Breast epithelium (tissue), 4 donors: ENCODE data around the gene TRMT61A. TPM values are rescaled to one million over a fixed set of nuclear protein-coding genes. Genes with fewer than 3 reads are reported as not detected.
A peak's percentile ranks its signal among the peaks of the same experiment; 100 is the strongest.

Source experiments
- DNase-seq, 2 donors: peaks; one replicate each; pipeline ENCODE4 v3.0.0-alpha.2; 2019; ENCODE audit warnings: low spot score in 2 of 2
- H3K27ac ChIP-seq, 2 donors: fragments of 200-600 bp; sonication (generic) in 1 of 2; one replicate each; pipeline ENCODE4 v1.5.1; 2016 to 2019; ENCODE audit warnings: mild to moderate bottlenecking in 1 of 2
- H3K27me3 ChIP-seq, 2 donors: fragments of 200-600 bp; sonication (generic) in 1 of 2; one replicate each; pipeline versions ENCODE4 v1.5.1 to v1.6.0; 2017 to 2019; ENCODE audit warnings: control low read depth in 1 of 2, mild to moderate bottlenecking in 1 of 2
- H3K36me3 ChIP-seq: fragments of 200-600 bp; one replicate; pipeline ENCODE4 v1.5.1; 2019
- H3K4me1 ChIP-seq, 2 donors: fragments of 200-600 bp; sonication (generic); one replicate each; pipeline ENCODE4 v1.5.1; 2016 to 2019; ENCODE audit warnings: control low read depth in 1 of 2
- H3K4me3 ChIP-seq, 3 donors: fragments of 200-600 bp; sonication (generic); 1 replicate in 2 of 3; 2 replicates in 1 of 3; pipeline ENCODE4 v1.5.1; 2016 to 2019; ENCODE audit warnings: mild to moderate bottlenecking in 3 of 3, moderate library complexity in 2 of 3
- H3K9me3 ChIP-seq, 2 donors: fragments of 200-600 bp; sonication (generic) in 1 of 2; one replicate each; pipeline ENCODE4 v1.5.1; 2016 to 2019; ENCODE audit warnings: control low read depth in 1 of 2
- POLR2A ChIP-seq: fragments of 450-650 bp; IDR thresholded peaks from one replicate; pipeline ENCODE4 v1.6.1; 2016; ENCODE audit warnings: antibody characterized with exemption, mild to moderate bottlenecking, moderate library complexity
- POLR2AphosphoS5 ChIP-seq, 3 donors: sonication (generic); formaldehyde crosslinking; IDR thresholded peaks; one replicate each; pipeline ENCODE4 v1.6.1; 2017; ENCODE audit warnings: antibody characterized with exemption in 3 of 3
- intact Hi-C: fragments of 100-400 bp; cut with DNase I; formaldehyde crosslinking; loops from one replicate; pipeline ENCODE4 v1.15.1; 2023; ENCODE audit warnings: low total_unique reads
- total RNA-seq, 3 donors: library from RNA; depleted of rRNA; stranded (reverse); fragments of >200 nt; gene quantifications; one replicate each; pipeline ENCODE4 v1.1.0, GENCODE V29; 2016
- TF ChIP-seq, protein P1 (sequence below), 3 donors: fragments of 450-650 bp; IDR thresholded peaks; one replicate each; pipeline ENCODE4 v1.5.1; 2016 to 2017; ENCODE audit warnings: antibody characterized with exemption in 3 of 3, mild to moderate bottlenecking in 3 of 3, moderate library complexity in 3 of 3

The TRMT61A gene
- total RNA-seq, 3 donors from 2014 or later: 10.7 to 17.7 (median 11.3) TPM

DNA sequence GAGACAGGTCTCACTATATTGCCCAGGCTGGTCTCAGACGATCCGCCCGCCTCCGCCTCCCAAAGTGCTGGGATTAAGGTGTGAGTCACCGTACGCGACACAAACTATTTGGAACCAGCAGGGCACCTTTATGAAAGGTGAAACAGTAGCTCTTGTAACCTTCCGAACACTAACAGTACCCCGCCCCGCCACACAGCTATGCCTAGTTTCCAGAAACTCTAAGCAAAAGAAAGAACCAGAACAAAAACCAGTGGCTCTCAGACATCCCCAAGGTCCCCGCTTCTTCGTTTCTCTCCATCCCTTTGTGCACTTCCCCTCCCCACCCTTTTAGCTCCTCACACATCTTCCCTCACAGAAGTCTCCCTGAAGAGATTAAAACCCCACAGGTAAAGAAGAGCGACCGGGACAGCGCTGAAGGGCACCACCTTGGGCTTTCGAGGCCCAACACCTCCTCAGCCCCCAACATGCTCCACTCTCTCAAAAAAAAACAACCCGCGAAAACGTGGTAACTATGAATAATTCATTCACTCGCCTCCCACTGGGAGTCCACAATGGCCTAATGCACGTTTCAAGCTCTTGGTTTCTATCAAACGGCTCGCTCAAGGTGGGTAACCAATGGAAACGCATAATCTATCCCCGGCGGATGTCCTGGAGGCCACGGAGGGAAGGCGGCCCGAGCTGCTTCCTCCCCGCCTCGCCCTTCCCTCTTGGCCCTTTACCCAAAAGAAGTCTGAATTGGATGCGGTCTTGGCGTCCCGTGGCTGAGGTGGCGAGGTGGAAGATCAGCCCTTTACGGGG is 32.6 kb downstream of the TRMT61A start:
- Histone ChIP-seq H3K36me3 (no peaks in the 10 kb centered on the region), H3K4me1 (peaks cover 4 to 13% of the 10 kb centered on the region in 2 donors), H3K9me3 (no peaks in the 10 kb centered on the region), H3K4me3 (peak overlapping the region; percentile 95 to 99 (median 97)), H3K27ac (peak overlapping the region; percentile 97 to 99), H3K27me3 (no peaks in the 10 kb centered on the region)
- TF ChIP-seq POLR2A (no peak), POLR2AphosphoS5 (IDR thresholded peaks at IDR 0.05) (peak in 1 of 3 donors; percentile 13)
- TF ChIP-seq, protein P1, sequence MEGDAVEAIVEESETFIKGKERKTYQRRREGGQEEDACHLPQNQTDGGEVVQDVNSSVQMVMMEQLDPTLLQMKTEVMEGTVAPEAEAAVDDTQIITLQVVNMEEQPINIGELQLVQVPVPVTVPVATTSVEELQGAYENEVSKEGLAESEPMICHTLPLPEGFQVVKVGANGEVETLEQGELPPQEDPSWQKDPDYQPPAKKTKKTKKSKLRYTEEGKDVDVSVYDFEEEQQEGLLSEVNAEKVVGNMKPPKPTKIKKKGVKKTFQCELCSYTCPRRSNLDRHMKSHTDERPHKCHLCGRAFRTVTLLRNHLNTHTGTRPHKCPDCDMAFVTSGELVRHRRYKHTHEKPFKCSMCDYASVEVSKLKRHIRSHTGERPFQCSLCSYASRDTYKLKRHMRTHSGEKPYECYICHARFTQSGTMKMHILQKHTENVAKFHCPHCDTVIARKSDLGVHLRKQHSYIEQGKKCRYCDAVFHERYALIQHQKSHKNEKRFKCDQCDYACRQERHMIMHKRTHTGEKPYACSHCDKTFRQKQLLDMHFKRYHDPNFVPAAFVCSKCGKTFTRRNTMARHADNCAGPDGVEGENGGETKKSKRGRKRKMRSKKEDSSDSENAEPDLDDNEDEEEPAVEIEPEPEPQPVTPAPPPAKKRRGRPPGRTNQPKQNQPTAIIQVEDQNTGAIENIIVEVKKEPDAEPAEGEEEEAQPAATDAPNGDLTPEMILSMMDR (IDR thresholded peaks at IDR 0.05): no peak
- intact Hi-C loops: no loop called here
- no peak for DNase-seq

DNA sequence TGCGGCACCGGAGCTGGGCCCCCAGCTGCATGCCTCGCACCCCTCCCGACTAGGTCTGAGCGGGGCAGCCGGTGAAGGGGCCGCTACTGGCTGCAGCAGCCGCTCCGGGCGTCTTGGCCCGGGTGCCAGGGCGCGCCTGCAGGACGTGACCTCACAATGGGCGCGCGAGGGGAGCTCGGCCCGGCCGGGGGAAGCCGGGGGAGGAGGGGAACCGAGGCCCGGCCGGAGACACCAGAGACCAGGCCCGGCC is 33.1 kb downstream of the TRMT61A start:
- intact Hi-C loops: no loop called here
- DNase-seq: no peak
- no peaks in the 10 kb centered on the region for H3K27me3 ChIP-seq
- H3K27ac ChIP-seq: peak overlapping the region; percentile 97 to 99
- H3K4me3 ChIP-seq: peak overlapping the region; percentile 95 to 99 (median 97)
- TF ChIP-seq, protein P1 (IDR thresholded peaks at IDR 0.05): no peak
- no peak for TF ChIP-seq POLR2A
- H3K9me3 ChIP-seq: no peaks in the 10 kb centered on the region
- H3K4me1 ChIP-seq: peaks cover 4 to 13% of the 10 kb centered on the region in 2 donors
- H3K36me3 ChIP-seq: no peaks in the 10 kb centered on the region

DNA sequence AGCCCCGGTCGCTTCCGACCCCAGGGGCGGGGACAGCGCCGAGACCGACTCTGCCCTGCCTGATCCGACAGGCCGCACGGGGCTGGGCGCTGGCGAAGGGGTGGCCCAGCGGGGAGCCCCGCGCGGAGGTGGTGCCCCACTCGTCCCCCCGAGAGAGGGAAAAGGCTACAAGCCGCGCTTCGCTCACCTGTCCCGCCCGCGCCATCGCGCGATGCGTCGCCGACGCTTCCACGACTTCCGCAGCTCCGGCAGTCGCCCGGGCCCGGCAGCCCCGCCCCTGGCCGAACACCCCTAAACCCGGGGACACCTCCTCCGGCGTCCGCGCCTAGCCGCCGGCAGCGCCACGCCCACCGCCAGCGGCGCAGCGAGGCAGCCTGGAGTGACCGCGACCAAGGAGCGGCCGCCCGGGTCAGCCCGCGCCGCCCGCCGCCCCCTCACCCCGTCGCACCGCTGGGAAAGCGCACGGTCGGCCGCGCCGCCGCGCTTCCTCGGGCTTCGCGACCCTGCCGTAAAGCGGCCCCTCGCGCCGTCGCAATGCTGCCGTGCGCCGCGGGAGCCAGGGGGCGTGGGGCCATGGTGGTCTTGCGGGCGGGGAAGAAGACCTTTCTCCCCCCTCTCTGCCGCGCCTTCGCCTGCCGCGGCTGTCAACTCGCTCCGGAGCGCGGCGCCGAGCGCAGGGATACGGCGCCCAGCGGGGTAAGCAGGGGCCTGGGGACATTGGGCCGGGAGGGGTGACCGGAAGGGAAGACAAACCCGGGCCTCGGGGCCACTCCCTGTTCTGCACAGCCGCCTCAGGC is 33.6 kb downstream of the TRMT61A start, which contains the start of the genes BAG5 and COA8:
Gene BAG5, minus strand, starts transcription at position 229 of the 797 bp plus-strand sequence. CDS start 1,493 bp downstream, outside the sequence.
Gene COA8, plus strand, starts transcription at position 532 of the 797 bp plus-strand sequence. Its CDS starts 42 bp downstream, at position 574.
- H3K4me3 ChIP-seq: peak within 1 kb of the TSS; percentile 95 to 99 (median 97)
- H3K27me3 ChIP-seq: no peaks in the 10 kb centered on the region
- intact Hi-C loops: no loop called here
- no peaks in the 10 kb centered on the region for H3K36me3 ChIP-seq
- TF ChIP-seq, protein P1 (IDR thresholded peaks at IDR 0.05): peak in 1 of 3 donors; percentile 30
- TF ChIP-seq POLR2A: peak; percentile 57
- TF ChIP-seq POLR2AphosphoS5 (IDR thresholded peaks at IDR 0.05): peak; percentile 66 to 83 (median 67)
- peaks cover 4 to 13% of the 10 kb centered on the region in 2 donors for H3K4me1 ChIP-seq
- H3K27ac ChIP-seq: peak within 1 kb of the TSS; percentile 97 to 99
- H3K9me3 ChIP-seq: no peaks in the 10 kb centered on the region
- DNase-seq: peak in 1 of 2 donors; percentile 63

- H3K4me1 ChIP-seq: peaks cover 4 to 13% of the 10 kb centered on the region in 2 donors
Measured at GRCh38 chr14:103563226-103563620, 34.2 kb downstream of the TRMT61A start.

More at GRCh38 chr14:103563226-103563620, 34.2 kb downstream of the TRMT61A start:
- Histone ChIP-seq H3K36me3 (no peaks in the 10 kb centered on the region), H3K27me3 (no peaks in the 10 kb centered on the region), H3K9me3 (no peaks in the 10 kb centered on the region), H3K4me3 (peak overlapping the region; percentile 95 to 99 (median 97)), H3K27ac (peak overlapping the region; percentile 97 to 99)
- TF ChIP-seq POLR2AphosphoS5 (IDR thresholded peaks at IDR 0.05) (no peak), POLR2A (no peak)
- TF ChIP-seq, protein P1 (IDR thresholded peaks at IDR 0.05): no peak
- intact Hi-C loops: no loop called here
- no peak for DNase-seq
